Transverse colon (tissue), 4 donors: Measurements from ENCODE around the gene CHMP4A.

Source experiments
- CTCF ChIP-seq, 5 experiments: fragments of 200-600 bp in 3 of 5; fragments of 450-650 bp in 2 of 5; sonication (generic) in 3 of 5; IDR thresholded peaks; 1 replicate in 2 of 5; 2 replicates in 3 of 5; pipeline ENCODE4 v1.5.1; 2016 to 2017; ENCODE audit warnings: antibody characterized with exemption in 5 of 5, inconsistent platforms in 3 of 5, mild to moderate bottlenecking in 2 of 5, moderate library complexity in 1 of 5
- POLR2AphosphoS5 ChIP-seq, 3 donors: sonication (generic); formaldehyde crosslinking; IDR thresholded peaks; one replicate each; pipeline ENCODE4 v1.6.1; 2016; ENCODE audit warnings: antibody characterized with exemption in 3 of 3

- TF ChIP-seq POLR2AphosphoS5 (IDR thresholded peaks at IDR 0.05) (no peak), CTCF (IDR thresholded peaks at IDR 0.05) (no peak)
Measured at GRCh38 chr14:24258119-24258518, 44.8 kb upstream of the CHMP4A start.
